GM19240 (cell line): Measurements from ENCODE around the gene ROR2.
A peak's percentile ranks its signal among the peaks of the same experiment; 100 is the strongest.

Experiments
- DNase-seq: peaks from one replicate; pipeline ENCODE4 v3.0.0; 2011; ENCODE audit warnings: low spot score; ENCODE audit not compliant: insufficient read length

The ROR2 gene

DNA sequence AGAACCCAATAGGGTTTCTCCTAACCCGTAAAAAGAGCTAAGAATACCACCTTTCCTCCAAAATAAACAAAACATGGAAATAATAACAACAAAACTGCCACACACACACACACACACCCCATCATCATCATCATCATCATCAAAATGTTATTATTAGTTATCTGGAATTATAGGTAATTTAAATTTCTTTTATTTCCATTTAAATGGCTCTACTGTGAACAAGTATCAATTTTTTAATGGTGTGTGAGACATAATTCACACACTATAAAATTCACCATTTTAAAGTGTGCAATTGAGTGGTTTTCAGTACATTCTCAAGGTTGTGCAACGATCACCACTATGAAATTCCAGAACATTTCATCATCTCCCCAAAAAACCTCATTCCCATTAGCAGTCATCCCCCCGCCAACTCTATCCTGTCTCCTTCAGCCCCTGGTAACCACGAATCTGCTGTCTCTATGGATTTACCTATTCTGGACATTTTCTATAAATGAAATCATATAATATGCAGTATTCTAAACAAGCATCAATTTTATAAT lies 172.7 kb downstream of the ROR2 start:
- DNase-seq = no peak

DNA sequence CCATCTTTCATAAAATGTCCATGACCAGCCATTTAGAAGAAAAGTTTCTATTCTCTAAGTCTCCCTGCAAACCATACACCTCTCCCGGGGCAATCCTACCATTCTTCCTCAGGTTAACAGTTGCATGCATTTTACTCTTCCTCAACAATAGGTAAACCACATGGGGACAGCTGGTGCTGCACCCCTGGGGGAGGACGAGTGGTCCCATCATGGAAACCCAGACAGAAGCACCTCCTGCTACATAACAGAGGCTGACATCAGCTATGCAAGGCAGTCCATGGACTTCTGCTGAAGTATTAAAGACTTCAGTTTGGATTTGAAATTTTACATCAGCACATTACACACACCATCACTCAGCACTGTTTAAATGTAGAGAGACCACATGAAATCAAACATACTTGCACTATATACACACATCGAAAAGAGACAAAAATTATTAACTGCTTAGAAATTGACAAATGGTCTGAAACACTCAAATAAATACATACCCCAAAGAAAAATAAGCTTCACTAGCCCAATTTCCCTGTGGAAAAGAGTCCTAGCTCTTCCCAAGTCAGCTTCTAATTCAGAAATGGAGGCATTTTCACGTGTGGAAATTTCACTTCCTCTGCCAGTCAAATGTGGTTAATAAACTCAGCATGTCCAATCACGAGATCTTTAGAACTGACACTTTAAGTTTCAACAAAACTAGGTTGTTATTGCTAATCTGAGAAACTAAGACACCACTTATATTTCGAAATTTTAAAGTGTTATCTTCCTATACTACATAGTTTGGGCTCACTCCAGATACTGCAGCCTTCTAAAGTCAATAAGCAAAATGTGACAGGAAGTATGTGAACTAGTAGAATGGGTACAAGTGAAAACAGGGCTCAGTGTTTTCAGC lies 173.4 kb downstream of the ROR2 start:
- no peak for DNase-seq

DNA sequence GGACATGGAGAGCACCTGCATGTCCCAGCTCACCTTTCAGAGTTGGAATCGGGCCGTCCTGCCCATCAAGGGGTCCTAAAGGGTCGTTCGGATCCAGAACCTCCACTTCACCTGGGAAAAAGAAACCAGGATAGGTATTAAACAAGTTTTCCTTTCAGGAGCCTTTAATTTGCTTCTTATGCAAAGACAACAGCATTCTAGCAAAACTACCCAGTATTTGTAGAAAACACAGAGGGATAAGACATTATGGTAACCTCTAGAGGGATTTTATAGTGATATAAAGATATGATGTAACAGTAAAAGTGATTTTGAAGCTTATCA lies 174.4 kb downstream of the ROR2 start:
- DNase-seq = no peak

DNA sequence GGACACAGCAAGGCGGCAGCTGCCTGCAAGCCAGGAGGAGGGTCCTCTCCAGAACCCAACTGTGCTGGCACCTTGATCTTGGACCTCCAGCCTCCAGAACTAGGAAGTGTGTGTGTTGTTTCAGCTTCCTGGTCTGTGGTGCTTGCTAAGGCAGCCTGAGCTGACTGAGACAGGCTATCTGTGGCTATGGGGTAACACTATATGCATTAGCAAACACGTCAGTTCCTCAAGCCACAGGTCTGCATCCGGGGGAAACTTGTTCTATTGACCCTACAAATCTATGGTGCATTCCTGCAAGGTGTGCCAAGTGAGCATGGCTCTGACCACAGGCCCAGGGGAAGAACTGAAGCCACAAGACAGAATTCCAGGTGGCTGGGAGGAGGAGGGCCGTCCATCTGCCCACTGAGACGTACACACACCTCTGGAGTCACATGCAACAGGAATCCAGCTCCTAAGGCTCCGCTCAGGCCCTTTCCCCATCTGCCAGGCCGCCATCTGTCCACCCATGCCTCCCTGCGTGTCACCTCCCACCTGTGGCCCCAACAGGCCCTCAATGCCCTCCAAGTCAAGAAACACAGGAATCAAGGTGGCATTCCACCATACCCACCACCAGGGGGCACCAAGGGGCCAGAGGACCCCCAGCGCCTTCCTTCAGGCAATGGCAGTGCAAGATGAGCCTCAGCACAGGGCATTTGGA lies 174.9 kb downstream of the ROR2 start:
- peak; percentile 82 for DNase-seq

DNA sequence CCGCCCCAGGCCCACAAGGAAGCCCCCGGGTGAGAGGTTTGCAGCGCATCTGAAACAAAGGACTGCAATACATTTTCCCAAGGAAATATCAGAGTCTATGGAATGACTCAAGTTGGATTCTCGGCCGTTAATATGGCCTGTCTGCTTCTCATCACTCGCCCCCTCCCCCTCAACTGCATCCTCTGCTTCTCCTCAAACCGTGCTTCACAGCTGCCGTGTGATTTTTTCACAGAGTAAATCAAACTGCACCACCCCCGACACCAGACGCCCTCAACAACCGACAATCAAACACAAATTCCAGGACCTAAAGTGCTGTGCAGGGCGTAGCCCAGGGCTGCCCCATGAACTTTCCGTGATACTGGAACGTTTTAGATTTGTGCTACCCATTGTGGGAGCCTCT lies 176.9 kb downstream of the ROR2 start:
- DNase-seq = no peak

DNA sequence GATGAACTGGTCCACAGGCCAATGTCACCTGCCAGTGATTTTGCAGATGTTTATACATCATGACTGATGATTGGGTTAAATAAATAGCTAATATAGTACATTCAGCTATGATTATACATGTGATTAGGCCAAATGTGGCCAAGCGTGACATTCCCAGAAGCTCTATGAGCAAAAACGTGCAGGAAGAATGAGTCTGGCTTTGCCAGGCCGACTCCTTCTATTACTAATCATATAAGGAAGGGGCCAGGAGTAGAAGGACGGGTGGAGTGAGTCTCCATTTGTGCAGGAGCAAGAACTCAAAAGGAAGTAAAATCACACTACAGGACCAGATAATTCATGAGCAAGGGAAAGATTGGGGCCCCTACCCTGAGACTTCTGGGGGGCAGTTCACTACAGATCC lies 178.2 kb downstream of the ROR2 start:
- no peak for DNase-seq

DNA sequence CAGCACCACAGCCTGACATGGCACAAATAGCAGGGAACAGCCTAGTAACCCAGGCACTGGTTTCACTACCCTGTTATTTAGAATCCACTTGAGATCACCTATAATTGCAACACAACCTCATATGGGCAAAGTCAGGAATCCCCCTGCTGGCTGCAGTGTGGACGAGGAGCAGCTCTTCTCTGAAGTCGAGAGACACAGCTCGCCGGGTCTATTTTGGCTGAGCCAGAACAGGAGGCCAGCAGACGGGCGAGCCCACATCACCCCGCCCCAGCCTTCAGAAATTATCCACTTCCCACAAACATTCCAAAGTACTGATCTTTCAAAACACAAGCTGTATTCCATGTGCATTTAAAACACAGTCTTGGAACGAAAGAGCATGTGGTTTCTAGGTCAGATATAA lies 179.0 kb downstream of the ROR2 start:
- no peak for DNase-seq

DNA sequence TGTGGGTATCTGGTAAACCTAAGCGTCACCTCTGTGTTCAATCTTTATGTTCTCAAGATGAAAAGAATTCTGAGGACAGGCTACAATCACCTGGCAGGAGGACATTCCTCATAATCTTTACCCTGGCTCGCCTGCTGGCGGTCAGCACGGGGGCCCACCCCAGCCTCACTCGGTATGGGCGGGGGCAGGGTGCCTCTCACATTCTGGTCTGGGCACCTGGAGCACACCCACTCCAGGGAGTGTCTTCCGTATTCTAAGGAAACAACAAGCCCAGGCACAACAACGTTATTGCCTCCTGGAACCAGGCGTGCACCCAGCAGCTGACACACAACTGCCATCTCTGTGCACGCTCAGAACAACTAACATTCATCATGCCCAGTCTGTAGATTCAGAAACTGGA lies 179.8 kb downstream of the ROR2 start:
- DNase-seq = no peak

DNA sequence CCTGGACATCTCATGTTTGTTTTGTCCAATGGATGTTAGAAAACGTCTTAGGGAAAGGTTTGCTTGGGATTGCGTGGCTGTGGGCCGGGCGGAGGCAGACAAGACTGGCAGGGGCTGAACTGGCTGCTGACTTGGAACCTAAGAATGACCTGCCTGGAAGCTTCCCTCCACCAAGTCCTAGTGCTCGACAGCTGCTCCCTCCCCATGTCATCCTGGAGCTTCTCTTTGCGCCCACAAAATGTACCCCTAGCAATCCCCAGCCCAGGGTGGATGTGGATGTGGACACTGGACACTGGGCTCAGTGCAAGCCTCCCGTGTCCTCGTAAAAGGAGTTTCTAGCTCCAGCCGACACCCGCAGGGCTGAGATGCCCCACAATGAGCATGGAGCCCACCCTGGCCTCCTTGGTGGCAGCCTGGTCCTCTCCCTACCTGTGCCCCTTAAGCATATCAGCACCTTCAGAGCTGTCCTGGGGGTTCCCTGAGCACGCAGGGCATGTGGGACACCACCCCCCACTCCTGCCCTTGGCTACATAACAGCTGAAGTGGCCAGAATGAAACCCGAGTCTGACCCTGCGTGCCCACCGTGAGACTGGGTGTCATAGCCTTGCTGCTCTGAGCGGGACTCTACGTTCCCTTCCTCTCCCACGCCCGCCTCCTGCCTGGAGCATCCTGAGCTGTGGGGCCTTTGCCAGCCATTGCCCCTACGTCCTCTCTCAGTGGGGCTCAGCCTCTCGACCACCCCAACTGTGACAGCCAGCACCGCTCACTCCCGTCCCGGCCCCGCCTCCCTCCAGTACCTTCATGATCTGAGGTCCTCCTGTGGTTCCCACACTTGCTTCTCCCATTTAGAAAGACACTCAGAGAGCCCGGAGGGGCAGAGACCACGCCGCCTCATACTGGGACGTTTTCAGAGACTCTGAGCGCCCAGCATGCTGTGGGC lies 180.8 kb downstream of the ROR2 start:
- DNase-seq = no peak

DNA sequence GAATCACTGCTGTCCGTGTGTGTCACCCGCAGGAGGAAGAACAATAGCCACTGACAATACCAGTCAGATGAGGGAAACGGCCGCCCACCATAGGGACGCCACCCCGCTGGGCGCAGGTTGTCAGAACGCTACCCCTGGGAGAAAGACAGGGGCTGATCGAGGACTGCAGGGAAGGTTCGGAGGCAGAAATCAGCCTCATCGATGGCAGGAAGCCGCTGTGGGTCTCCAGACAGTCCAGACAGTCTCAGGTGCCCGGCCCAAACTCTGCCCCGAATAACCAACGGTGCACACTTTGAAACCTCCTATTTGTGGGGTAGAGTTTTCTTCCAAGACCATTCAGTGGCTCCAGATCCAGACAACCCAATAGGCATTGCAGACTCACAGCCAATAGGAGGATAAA lies 181.5 kb downstream of the ROR2 start:
- DNase-seq = no peak

DNA sequence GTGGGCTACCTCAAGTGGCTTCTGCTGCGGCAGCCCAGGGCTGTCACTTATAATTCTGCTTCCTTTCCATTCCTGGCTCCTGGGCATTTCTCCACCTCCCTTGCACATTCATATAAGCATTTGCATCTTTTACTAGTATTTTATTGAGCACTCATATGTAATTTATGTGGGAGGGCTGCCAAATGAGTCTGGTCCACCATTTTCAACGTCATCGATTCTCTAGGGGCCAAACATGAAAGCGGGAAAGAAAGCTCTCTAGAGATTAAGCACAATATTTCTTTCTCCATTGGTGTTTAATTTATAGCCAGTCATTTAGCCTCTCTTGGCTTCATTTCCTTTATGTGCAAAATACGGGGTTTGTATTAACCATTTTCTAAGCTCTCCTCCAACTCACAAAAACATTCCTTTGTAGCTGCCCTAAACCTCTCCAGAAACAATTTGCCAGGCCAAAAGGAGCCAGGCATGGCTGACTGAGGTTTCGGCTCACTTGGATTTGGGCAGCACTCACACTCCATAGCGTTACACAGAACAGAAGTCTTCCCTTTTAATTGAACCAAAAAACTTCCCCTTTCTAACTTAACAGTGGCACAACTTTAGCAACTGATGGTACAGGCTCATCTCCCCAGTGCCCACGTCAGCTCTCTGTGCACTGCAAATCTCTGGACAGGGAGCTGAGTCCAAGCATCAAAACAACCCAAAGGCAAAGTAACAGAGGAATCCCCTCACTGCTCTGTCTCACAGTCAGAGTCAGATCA lies 183.5 kb downstream of the ROR2 start:
- no peak for DNase-seq

DNA sequence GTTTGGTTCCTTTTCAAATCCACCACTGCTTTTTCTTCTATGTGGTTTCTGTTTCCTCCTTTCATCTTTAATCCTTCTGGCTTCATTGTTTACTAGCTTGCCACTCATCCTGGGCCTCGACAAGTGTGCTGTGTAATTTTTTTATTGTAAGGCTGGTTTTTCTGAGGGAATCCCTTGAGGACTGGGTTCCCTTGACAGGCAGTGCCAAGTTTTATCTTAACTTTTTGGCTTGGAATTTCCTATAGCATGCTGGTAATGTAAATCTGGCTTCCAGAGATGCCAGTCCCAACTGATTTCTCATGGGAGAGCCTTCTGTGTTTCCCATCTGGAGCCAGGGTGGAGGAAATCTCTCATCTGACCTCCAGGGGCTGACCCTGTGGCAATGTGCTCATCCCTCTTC lies 184.7 kb downstream of the ROR2 start:
- DNase-seq = no peak

DNA sequence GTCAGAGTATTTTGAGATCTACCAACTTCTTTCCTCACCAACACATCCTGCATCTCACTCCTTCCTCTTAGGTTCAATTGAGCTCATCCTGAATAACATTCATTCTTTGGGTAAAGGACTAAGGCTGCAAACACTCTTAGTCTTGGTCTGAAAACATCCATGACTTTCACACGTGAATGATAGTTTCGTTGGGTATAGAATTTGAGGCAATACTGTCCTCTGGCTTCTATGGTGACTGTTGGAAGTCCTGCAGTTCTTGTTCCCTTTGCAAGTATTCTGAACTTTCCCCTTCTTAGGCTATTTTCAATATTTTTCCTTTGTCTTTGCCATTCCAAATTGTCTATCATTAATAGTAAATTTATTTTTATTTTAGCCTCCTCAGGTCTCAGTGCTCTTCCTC lies 185.4 kb downstream of the ROR2 start:
- DNase-seq = no peak

DNA sequence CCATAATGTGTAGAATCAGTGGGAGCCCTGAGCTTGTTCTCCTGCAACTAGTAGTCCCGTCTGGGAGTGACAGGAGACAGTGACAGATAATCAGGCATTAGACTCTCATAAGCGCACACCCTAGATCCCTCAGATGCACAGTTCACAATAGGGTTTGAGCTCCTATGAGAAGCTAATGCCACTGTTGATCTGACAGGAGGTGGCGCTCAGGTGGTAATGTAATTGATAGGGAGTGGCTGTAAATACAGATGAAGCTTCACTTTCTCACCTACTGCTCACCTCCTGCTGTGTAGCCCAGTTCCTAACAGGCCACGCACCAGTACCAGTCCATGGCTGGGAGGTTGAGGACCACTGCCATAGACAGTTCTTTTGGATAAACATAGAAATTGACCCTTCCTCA lies 188.7 kb downstream of the ROR2 start:
- DNase-seq = no peak

DNA sequence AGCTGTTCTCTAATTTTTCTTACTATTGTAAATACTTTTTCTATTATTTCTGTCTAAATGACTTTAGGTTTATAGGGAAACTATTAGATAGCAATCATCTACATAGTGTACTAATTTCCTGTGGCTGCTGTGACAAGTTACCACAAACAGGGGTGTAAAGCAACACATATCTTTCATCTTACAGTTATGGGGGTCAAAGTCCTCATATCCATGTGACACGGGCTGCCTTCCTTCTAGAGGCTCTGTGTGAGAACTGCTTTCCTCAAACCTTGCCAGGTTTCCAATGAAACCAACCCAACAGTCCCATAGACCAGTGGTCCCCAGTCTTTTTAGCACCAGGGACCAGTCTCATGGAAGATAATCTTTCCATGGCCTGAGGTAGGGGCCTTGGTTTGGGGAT lies 189.1 kb downstream of the ROR2 start:
- no peak for DNase-seq

DNA sequence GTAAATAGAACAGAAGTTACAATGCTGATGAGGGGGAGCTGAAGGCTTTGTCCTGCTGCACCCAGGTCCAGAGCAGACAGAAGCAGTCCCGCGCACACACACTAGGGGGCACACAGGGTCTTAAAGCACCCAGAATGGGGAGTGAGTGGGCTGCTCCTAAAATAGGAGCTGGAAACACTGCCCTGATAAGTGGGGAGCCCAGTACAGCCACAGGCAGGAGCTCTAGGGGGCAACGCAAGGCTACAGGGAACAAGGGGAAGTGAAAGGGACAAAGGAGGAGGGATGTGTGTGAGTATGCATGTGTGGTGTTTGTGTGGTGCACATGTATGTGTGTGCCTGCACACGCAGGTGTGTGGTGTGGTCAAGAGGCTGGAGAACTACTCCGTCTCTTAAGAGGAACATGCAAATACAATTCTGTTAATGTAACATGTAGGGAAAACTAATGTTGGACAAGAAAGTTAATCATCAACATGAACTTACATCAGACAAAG lies 191.5 kb downstream of the ROR2 start:
- peak; percentile 20 for DNase-seq

DNA sequence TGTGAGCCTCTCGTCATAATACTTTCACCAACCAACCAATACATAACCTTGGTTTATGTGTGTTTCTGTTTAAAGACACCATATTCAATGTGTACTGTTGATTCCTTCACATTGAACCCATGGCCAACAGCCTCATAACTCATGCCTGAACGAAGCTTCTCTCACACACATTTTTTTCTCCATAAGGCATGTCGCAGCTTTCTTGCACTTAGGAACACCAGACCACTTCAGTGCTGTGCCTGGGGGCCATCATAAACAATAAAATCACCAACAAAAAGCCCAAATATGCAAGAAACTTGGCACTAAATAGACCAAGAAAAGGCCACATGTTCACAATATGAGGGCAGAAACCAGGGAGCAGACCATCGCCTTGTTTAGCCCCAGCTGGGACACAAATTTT lies 192.2 kb downstream of the ROR2 start:
- DNase-seq = no peak

DNA sequence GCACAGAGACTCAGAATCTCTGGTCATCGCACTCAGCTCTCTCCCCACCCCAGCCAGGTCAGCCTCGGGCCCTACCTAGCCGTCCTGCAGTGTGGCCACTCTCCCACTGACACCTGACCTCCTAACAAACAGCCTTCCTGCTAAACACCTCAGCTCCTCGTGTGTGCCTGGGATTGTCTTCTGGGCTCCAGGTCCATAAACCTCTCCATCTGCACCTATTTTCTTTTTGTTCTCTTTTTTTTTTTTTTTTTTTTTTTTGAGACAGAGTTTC lies 193.6 kb downstream of the ROR2 start:
- DNase-seq = no peak

DNA sequence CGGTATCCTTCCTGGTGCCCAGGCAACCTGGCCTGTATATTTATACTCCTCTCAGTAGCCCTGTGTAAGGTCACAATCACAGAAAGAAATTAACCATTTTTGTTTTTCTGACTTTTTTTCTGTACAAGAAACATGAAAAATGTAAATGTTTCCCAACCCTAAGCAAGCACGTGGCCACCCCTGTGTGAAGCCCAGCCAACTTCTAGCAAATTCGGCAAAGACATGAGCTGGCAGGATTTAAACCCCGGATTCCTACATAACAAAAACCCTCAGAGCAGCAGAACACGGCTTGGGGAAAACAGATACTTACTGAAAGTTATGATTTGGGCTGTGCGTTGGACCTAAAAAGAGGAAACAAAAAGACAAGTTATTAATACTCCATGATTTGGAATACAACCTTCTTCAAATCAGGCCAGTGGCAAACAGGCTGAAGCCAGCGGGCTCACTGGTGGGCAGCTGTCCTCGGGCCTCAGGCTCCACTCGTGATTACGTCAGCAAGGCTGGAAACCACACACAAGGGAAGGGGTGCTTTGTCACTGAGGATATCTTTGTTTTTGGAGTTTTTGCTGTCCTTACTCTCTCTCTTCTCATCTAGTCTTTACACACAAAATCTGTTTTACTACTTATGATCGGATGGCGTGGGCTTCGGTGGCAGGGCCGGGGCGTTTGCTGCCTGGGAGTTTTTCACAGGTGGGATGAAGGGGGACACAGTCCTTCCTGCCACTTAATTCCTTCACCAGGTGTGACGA lies 194.1 kb downstream of the ROR2 start:
- no peak for DNase-seq

DNA sequence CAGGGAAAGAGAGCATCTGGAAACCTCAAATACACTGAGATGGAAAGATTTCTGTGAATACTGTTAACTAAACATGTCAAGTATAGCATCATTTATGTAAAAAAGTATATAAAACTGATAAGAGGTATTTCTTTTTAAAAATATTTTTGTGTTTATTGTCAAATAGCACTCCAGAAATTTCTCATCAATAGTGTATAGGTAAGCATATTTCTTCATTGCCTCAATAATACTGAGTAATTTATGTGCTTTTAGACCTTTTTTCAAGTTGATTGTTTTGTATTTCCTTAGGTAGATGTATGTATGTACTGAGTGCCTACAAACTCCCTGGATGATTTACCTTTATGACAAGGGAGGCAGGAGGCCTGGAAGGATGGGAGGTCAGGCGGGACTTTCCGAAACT lies 196.3 kb downstream of the ROR2 start:
- DNase-seq = no peak
